Activated CD8-positive, alpha-beta T cell treated with anti-CD3 and anti-CD28 coated beads for 36 hours (primary cell): ENCODE results near the gene PPP1R13B. TPM values are rescaled to one million over a fixed set of nuclear protein-coding genes. Genes with fewer than 3 reads are reported as not detected.

Experiments
- ATAC-seq: fragments of 200-7000 bp; cut with Tn5 transposase; one replicate; pipeline ENCODE4 v1.10.0; 2021; ENCODE audit warnings: mild to moderate bottlenecking, moderate library complexity
- CTCF ChIA-PET: fragments of 350-600 bp; sonication (Branson Sonifier 250); formaldehyde crosslinking; loops from one replicate; lab custom pipeline; 2021; ENCODE audit warnings: antibody characterized with exemption; lab: Charles Lee
- POLR2A ChIA-PET: fragments of 350-600 bp; sonication (Branson Sonifier 250); formaldehyde crosslinking; loops from one replicate; lab custom pipeline; 2021; ENCODE audit warnings: antibody characterized with exemption; lab: Charles Lee
- DNase-seq: peaks from one replicate; pipeline ENCODE4 v3.0.0-alpha.2; 2020
- H3K27ac Mint-ChIP-seq: one replicate; pipeline ENCODE4 v1.8.0; 2021; ENCODE audit warnings: mild to moderate bottlenecking, mixed read lengths
- H3K27me3 Mint-ChIP-seq: one replicate; pipeline ENCODE4 v1.8.0; 2021; ENCODE audit warnings: mixed read lengths
- H3K36me3 Mint-ChIP-seq: one replicate; pipeline ENCODE4 v1.8.0; 2021; ENCODE audit warnings: low read depth, mixed read lengths
- H3K4me1 Mint-ChIP-seq: one replicate; pipeline ENCODE4 v1.8.0; 2021; ENCODE audit warnings: low read depth, mixed read lengths
- H3K4me3 Mint-ChIP-seq: one replicate; pipeline ENCODE4 v1.8.0; 2021; ENCODE audit warnings: mild to moderate bottlenecking, moderate library complexity, mixed read lengths
- H3K9me3 Mint-ChIP-seq: one replicate; pipeline ENCODE4 v1.8.0; 2021; ENCODE audit warnings: mixed read lengths
- intact Hi-C: fragments of 100-400 bp; cut with micrococcal nuclease; formaldehyde crosslinking; loops from one replicate; pipeline ENCODE4 v1.10.0; 2022
- total RNA-seq, 2 experiments: library from RNA; stranded (reverse); gene quantifications; one replicate each; pipeline ENCODE4 v1.2.3, GENCODE V29; 2021
- TF ChIP-seq, protein P1 (sequence below): fragments of 200-600 bp; IDR thresholded peaks from one replicate; pipeline ENCODE4 v1.8.0; 2022; ENCODE audit warnings: antibody characterized with exemption, mild to moderate bottlenecking

The PPP1R13B gene
- total RNA-seq, 2 experiments from 2014 or later = 11.9 to 14.5 TPM

DNA sequence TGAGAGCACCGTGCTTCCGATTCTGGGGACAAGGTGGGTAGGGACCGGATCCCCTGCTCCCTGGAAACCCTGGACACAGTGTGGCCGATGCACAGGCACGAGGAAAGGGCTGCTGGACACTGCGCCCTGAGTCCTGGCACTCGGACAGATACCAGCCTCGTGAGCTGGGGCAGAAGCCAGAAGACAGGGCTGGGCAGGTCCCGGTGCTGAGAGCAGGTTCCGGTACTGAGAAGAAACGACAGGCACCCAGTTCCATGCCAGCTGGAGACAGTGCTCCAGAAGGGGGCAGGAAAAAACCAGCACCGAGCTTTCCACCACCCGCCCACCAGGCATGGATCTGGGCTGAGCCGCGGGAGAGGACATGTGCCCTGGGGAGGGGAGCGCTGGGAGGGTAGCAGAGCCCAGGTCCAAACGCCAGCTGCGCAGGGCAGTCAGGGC is 138.6 kb downstream of the PPP1R13B start:
- no peak for DNase-seq
- no peak overlapping the region for H3K4me3 Mint-ChIP-seq
- POLR2A ChIA-PET = interaction anchor here (1.0 kb wide), 1 partner anchor 9 kb away, joined by 3 read pairs; no protein-coding TSS in a partner anchor
- H3K36me3 Mint-ChIP-seq = peaks cover 30% of the 10 kb centered on the region
- no peaks in the 10 kb centered on the region for H3K27me3 Mint-ChIP-seq
- CTCF ChIA-PET = no interaction called here
- no peak for ATAC-seq
- no peaks in the 10 kb centered on the region for H3K9me3 Mint-ChIP-seq
- peaks cover 15% of the 10 kb centered on the region for H3K4me1 Mint-ChIP-seq
- intact Hi-C loops = no loop called here
- TF ChIP-seq, protein P1, sequence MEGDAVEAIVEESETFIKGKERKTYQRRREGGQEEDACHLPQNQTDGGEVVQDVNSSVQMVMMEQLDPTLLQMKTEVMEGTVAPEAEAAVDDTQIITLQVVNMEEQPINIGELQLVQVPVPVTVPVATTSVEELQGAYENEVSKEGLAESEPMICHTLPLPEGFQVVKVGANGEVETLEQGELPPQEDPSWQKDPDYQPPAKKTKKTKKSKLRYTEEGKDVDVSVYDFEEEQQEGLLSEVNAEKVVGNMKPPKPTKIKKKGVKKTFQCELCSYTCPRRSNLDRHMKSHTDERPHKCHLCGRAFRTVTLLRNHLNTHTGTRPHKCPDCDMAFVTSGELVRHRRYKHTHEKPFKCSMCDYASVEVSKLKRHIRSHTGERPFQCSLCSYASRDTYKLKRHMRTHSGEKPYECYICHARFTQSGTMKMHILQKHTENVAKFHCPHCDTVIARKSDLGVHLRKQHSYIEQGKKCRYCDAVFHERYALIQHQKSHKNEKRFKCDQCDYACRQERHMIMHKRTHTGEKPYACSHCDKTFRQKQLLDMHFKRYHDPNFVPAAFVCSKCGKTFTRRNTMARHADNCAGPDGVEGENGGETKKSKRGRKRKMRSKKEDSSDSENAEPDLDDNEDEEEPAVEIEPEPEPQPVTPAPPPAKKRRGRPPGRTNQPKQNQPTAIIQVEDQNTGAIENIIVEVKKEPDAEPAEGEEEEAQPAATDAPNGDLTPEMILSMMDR = no peak
- H3K27ac Mint-ChIP-seq = no peak overlapping the region

DNA sequence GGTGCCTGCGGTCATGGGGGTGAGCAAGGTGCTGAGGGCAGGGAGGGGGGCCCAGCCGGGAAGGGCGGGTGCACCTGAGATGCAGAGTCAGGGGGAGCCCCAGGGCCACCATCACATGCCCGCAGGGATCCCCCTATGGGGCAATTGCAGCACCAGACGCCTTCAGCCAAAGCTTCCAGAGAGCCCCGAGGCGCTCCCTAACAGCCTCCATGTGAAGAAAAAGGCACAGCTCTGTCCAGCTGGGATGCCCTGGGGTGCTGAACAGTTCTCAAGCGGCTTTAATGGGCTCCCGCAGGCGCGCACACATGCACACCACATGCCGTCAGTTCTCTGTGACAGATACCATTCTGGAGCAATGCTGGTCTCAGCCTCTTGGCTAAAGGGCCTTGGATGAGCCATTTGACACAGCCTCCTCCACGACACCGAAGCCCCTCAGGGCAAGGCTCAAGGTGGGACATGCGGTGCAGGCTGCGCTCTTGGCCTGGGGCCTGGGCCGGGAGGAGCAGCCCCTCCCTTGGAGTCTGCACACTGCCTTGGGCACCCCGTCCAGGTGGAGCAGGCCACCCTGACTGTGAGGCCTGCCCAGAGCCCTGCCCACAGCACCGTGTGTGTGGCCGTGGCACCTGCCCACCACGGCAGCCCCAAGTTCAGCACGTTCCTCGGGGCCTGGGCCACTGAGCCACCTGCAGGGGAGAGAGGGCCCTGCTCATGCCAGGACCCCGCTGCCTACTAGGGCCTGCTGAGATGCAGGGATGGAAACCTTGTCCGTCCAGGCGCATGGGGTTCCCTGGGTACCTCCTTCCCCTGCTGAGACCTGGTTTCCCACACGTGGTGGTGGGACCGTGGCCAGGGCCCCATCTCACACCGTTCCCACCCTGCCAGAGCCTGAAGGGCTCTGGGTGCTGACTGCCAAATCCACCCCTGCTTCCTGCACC is 139.8 kb downstream of the PPP1R13B start:
- Mint-ChIP-seq H3K4me1 (peaks cover 5% of the 10 kb centered on the region), H3K9me3 (no peaks in the 10 kb centered on the region), H3K27ac (no peak overlapping the region), H3K27me3 (no peaks in the 10 kb centered on the region), H3K4me3 (no peak overlapping the region), H3K36me3 (peaks cover 22% of the 10 kb centered on the region)
- intact Hi-C loops = no loop called here
- TF ChIP-seq, protein P1 = no peak
- CTCF ChIA-PET = no interaction called here
- DNase-seq (no peak), ATAC-seq (no peak)
- POLR2A ChIA-PET = interaction anchor here (1.6 kb wide), 1 partner anchor 8 kb away, joined by 6 read pairs; the partner anchor contains the start of genes XRCC3 and ZFYVE21

DNA sequence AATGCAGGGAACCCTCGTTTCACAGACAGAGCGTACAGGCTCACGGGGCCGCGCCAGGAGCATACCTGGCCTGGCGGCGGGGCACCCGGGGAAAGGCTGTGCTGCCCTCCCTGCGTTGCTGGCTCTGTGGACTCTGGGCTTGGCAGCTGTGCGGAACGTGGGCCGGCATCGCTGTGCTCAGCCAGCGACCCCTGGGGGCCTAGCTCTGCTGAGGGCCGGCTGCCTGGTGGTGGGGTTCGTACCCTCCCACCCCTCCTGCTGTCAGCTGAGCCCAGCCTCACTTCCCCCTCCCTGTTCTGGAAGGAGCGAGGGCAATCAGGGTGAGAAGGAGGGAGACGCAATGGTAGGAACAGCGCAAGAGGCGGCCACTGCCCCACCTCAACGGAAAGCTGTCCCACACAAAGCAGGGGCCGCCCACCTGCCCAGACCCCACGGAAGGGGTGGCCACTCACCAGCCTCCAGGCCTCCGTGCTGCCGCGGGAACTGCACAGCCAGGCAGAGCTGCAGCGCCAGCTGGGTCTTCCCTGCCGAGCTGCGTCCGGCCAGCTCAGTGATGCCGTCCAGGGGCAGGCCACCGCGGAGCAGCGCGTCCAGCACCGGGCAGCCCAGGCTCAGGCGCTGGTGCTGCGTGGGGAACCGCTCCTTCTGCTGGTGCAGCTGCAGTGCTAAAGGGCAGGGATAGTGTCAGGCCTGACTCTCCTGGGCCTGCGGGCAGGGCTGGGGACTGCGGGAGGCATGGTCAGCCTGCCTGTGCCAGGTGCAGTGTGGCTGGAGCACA is 140.6 kb downstream of the PPP1R13B start:
- no peak overlapping the region for H3K4me3 Mint-ChIP-seq

DNA sequence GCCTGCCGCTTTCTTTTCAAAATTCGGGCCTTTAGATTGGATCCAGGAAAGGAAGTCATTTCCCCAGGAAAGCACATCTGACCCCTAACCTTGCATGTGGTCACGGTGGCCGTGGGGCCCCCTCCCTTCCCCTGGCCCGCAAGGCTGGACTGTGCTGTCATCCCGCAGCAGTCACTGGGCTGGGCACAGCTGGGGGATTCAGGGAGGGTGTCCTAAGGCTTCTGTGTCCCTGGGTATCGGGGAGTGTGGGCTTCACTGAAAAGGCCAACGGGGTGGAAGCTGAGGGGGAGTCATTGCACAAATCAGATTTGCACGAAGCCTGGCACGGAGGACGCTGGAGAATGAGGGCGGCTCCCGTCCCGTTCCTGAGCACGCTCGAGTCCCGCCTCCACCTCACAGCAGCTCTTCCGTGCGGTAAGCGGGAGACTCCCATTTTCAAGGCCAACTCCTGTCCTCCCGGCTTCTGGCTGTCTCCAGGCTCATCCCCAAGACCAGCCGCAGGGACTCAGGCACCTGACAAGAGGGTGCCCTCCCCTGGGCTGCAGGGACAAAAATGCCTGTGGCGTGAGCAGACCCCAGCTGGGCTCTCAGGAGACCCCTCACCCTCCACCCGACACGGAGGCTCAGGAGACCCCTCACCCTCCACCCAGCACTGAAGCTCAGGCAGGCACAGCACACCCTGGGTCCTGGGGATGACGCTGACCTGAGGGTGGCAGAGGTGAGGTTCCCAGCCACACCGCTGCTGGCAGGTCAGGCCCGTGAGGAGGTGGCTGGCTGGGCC is 141.7 kb downstream of the PPP1R13B start:
- ChIA-PET CTCF (interaction anchor here (1.5 kb wide), 1 partner anchor 11 kb away, joined by 4 read pairs; no protein-coding TSS in a partner anchor), POLR2A (interaction anchor here (0.7 to 1.8 kb wide), 5 partner anchors 7 to 16 kb away, joined by 3 to 6 read pairs (median 4); partner anchors contain the start of genes XRCC3 and ZFYVE21)
- H3K27me3 Mint-ChIP-seq = no peaks in the 10 kb centered on the region
- no peak for ATAC-seq
- TF ChIP-seq, protein P1 = no peak
- H3K4me1 Mint-ChIP-seq = no peaks in the 10 kb centered on the region
- no peak overlapping the region for H3K4me3 Mint-ChIP-seq
- H3K9me3 Mint-ChIP-seq = no peaks in the 10 kb centered on the region
- no peak for DNase-seq
- intact Hi-C loops = no loop called here
- H3K36me3 Mint-ChIP-seq = peaks cover 18% of the 10 kb centered on the region
- H3K27ac Mint-ChIP-seq = no peak overlapping the region

More for the DNA sequence above, 140.6 kb downstream of the PPP1R13B start:
- ChIA-PET POLR2A (interaction anchor here (0.7 to 1.8 kb wide), 4 partner anchors 9 to 17 kb away, joined by 3 to 6 read pairs (median 4); partner anchors contain the start of genes XRCC3 and ZFYVE21), CTCF (interaction anchor here (1.5 kb wide), 1 partner anchor 12 kb away, joined by 4 read pairs; no protein-coding TSS in a partner anchor)
- TF ChIP-seq, protein P1 = no peak
- Mint-ChIP-seq H3K27me3 (no peaks in the 10 kb centered on the region), H3K9me3 (no peaks in the 10 kb centered on the region), H3K4me1 (peaks cover 2% of the 10 kb centered on the region), H3K27ac (no peak overlapping the region), H3K36me3 (peaks cover 25% of the 10 kb centered on the region)
- ATAC-seq (no peak), DNase-seq (no peak)
- intact Hi-C loops = no loop called here
